Measurements from ENCODE around the gene SP4.

GRCh38 chr7:21524680-21525079 is 96.8 kb downstream of the SP4 start:
- TF ChIP-seq CTCF (IDR thresholded peaks at IDR 0.05) (no peak), EZH2 (IDR thresholded peaks at IDR 0.05) (no peak)

Data from neural progenitor cell (in vitro differentiated cells).